GM19240 (cell line): Measurements from ENCODE around the gene MYH6.
"Not testable (repeated sequence)": the region's sequence is repeated elsewhere in the genome, so short reads cannot be mapped to it uniquely, and the experiment has no call there.

Experiments used
- DNase-seq: peaks from one replicate; pipeline ENCODE4 v3.0.0; 2011; ENCODE audit warnings: low spot score; ENCODE audit not compliant: insufficient read length

MYH6 gene

GRCh38 chr14:23407516-23408306 lies at the start of gene MYH6:
TSS of gene MYH6 (minus strand) at chr14:23408273. CDS start at chr14:23407223, 1,050 bp downstream.
- no peak for DNase-seq

- DNase-seq = not testable (repeated sequence)
Measured at GRCh38 chr14:23456883-23457586, 49.0 kb upstream of the MYH6 start.

- no peak for DNase-seq
Measured at GRCh38 chr14:23454445-23454856, 46.4 kb upstream of the MYH6 start.

- no peak for DNase-seq
Measured at GRCh38 chr14:23452237-23452636, 44.2 kb upstream of the MYH6 start.

GRCh38 chr14:23450379-23450778 lies 42.3 kb upstream of the MYH6 start:
- DNase-seq = no peak

- no peak for DNase-seq
Measured at GRCh38 chr14:23449314-23449713, 41.2 kb upstream of the MYH6 start.

- no peak for DNase-seq
Measured at GRCh38 chr14:23447361-23448350, 39.6 kb upstream of the MYH6 start.

GRCh38 chr14:23446291-23446851 lies 38.3 kb upstream of the MYH6 start:
- DNase-seq = no peak

- no peak for DNase-seq
Measured at GRCh38 chr14:23445773-23446172, 37.7 kb upstream of the MYH6 start.

GRCh38 chr14:23444314-23444713 lies 36.2 kb upstream of the MYH6 start:
- no peak for DNase-seq

- DNase-seq = no peak
Measured at GRCh38 chr14:23443881-23444280, 35.8 kb upstream of the MYH6 start.

- DNase-seq = no peak
Measured at GRCh38 chr14:23443411-23443812, 35.3 kb upstream of the MYH6 start.

- DNase-seq = no peak
Measured at GRCh38 chr14:23442721-23443356, 34.8 kb upstream of the MYH6 start.

- no peak for DNase-seq
Measured at GRCh38 chr14:23441076-23441475, 33.0 kb upstream of the MYH6 start.

- DNase-seq = no peak
Measured at GRCh38 chr14:23439107-23439835, 31.2 kb upstream of the MYH6 start.

- DNase-seq = no peak
Measured at GRCh38 chr14:23438101-23438971, 30.3 kb upstream of the MYH6 start.

GRCh38 chr14:23437133-23438100 lies 29.3 kb upstream of the MYH6 start:
- DNase-seq = no peak
